Heart left ventricle (tissue), 16 donors: ENCODE data around the gene TTC33. TPM values are rescaled to one million over a fixed set of nuclear protein-coding genes. Genes with fewer than 3 reads are reported as not detected.

ENCODE experiments used
- ATAC-seq, 4 donors: fragments of 200-7000 bp; cut with Tn5 transposase; one replicate each; pipeline ENCODE4 v1.9.1; 2020 to 2022; ENCODE audit warnings: moderate library complexity in 4 of 4, mild to moderate bottlenecking in 3 of 4, moderate number of reproducible peaks in 1 of 4
- DNase-seq, 5 donors: peaks; one replicate each; pipeline ENCODE4 v3.0.0-alpha.2; 2020
- H3K27ac ChIP-seq, 12 donors: fragments of 200-600 bp; sonication (generic) in 4 of 12; one replicate each; pipeline versions ENCODE4 v1.5.0 to v1.8.0; 2016 to 2022; ENCODE audit warnings: mild to moderate bottlenecking in 2 of 12
- H3K27me3 ChIP-seq, 9 donors: fragments of 200-600 bp; sonication (generic) in 2 of 9; one replicate each; pipeline versions ENCODE4 v1.5.1 to v1.8.0; 2016 to 2022; ENCODE audit warnings: mild to moderate bottlenecking in 3 of 9
- H3K36me3 ChIP-seq, 9 donors: fragments of 200-600 bp; sonication (generic) in 2 of 9; one replicate each; pipeline versions ENCODE4 v1.5.0 to v1.8.0; 2018 to 2022; ENCODE audit warnings: mild to moderate bottlenecking in 2 of 9
- H3K4me1 ChIP-seq, 12 donors: fragments of 200-600 bp; sonication (generic) in 4 of 12; one replicate each; pipeline versions ENCODE4 v1.5.0 to v1.8.0; 2016 to 2022; ENCODE audit warnings: mild to moderate bottlenecking in 3 of 12
- H3K4me3 ChIP-seq, 12 donors: fragments of 200-600 bp; sonication (generic) in 4 of 12; one replicate each; pipeline versions ENCODE4 v1.5.0 to v1.8.0; 2017 to 2022; ENCODE audit warnings: mild to moderate bottlenecking in 9 of 12, moderate library complexity in 4 of 12
- H3K9me3 ChIP-seq, 12 donors: fragments of 200-600 bp; sonication (generic) in 4 of 12; one replicate each; pipeline versions ENCODE4 v1.5.0 to v1.8.0; 2016 to 2022; ENCODE audit warnings: mild to moderate bottlenecking in 1 of 12
- CTCF ChIP-seq, 12 donors: fragments of 200-600 bp; sonication (generic) in 4 of 12; IDR thresholded peaks; one replicate each; pipeline versions ENCODE4 v1.5.0 to v1.8.0; 2018 to 2022; ENCODE audit warnings: antibody characterized with exemption in 12 of 12, mild to moderate bottlenecking in 5 of 12
- POLR2A ChIP-seq, 2 donors: fragments of 450-650 bp; IDR thresholded peaks; one replicate each; pipeline ENCODE4 v1.6.1; 2017; ENCODE audit warnings: antibody characterized with exemption in 2 of 2, mild to moderate bottlenecking in 2 of 2, moderate library complexity in 2 of 2
- WGBS, 4 donors: extraction: QIAGEN DNeasy Blood & Tissue Kit in 2 of 4; methylation state at CpG; one replicate each; pipeline versions ENCODE4 v1.1.5 to v1.1.7; 2013 to 2018; 5-methylcytosine and 5-hydroxymethylcytosine counted together
- intact Hi-C, 10 donors: fragments of 100-400 bp; cut with DNase I; formaldehyde crosslinking; loops; one replicate each; pipeline versions ENCODE4 v1.11.1 to v1.14.2; 2022
- polyA plus RNA-seq, 2 donors: library from polyadenylated mRNA; stranded (reverse); fragments of 200-250 nt; gene quantifications; one replicate each; pipeline ENCODE4 v1.2.3, GENCODE V29; 2013
- total RNA-seq, 9 donors: library from RNA; depleted of rRNA in 2 of 9; stranded (reverse); fragments of >200 nt in 2 of 9; fragmentation: NEBNext Ultra II Directional in 3 of 9; extraction: Animal tissue kit (Norgen Biotek cat#: 25700) in 3 of 9; gene quantifications; one replicate each; pipeline versions ENCODE4 v1.1.0 to v1.2.4, GENCODE V29; 2016 to 2023
- donor health status: ischemic (EF 13 %, LVEDD 7.1; RV severe dilation, severe dysfunction).
- donor health status: healthy with polysubstance abuse.
- donor health status: DM: no; HTN: yes; CAD: no.
- donor health status: DM: no; HTN: no; CAD: no.
- donor health status: ischemic (EF 25% LVEDD 6.9; RV normal size, moderate dysfunction).
- donor health status: ischemic (EF 25% LVEDD 5.7; RV mildly dilated, moderate dysfunction).
- donor health status: healthy.
- donor health status: DM: yes; HTN: yes; CAD: no.
- donor health status: ischemic (EF 35%, LVEDD 5.7; RV mildly dilated, moderate dysfunction).
- donor health status: nonischemic (EF 11% LVEDD 7.7; RV severe dilation, severe dysfunction).
- donor health status: DM: yes; HTN: yes; CAD: no.
- donor health status: PGD.
- donor health status: ischemic (EF 29% LVEDD 5.4; RV normal size, mild dysfunction).
- donor health status: nonischemic (EF 23%, LVEDD 6.1; RV moderate dilation, normal function).

TTC33 gene
- total and polyA plus RNA-seq, 11 donors, result 5.6 to 20.0 (median 14.2) TPM

GRCh38 chr5:40555886-40556285 lies 199.9 kb downstream of the TTC33 start:
- ATAC-seq, result no peak
- H3K36me3 ChIP-seq, result no peaks in the 10 kb centered on the region
- intact Hi-C loops, result no loop called here
- DNase-seq, result no peak
- peaks cover 0 to 15% (median 0%) of the 10 kb centered on the region in 12 donors for H3K4me1 ChIP-seq
- H3K9me3 ChIP-seq, result peaks cover 0 to 1% (median 0%) of the 10 kb centered on the region in 12 donors
- H3K4me3 ChIP-seq, result no peak overlapping the region
- H3K27me3 ChIP-seq, result no peaks in the 10 kb centered on the region
- no peak overlapping the region for H3K27ac ChIP-seq
- no peak for TF ChIP-seq POLR2A (IDR thresholded peaks at IDR 0.05)
- TF ChIP-seq CTCF (IDR thresholded peaks at IDR 0.05), result no peak
- WGBS, 4 donors, result 77 to 87% (median 80%) methylated on average over 1 of the region's 1 CpG

GRCh38 chr5:40554813-40555212 lies 200.9 kb downstream of the TTC33 start:
- Histone ChIP-seq H3K27me3 (no peaks in the 10 kb centered on the region), H3K4me3 (no peak overlapping the region), H3K27ac (no peak overlapping the region), H3K9me3 (no peaks in the 10 kb centered on the region), H3K36me3 (no peaks in the 10 kb centered on the region), H3K4me1 (peaks cover 0 to 15% (median 0%) of the 10 kb centered on the region in 12 donors)
- TF ChIP-seq POLR2A (IDR thresholded peaks at IDR 0.05) (no peak), CTCF (IDR thresholded peaks at IDR 0.05) (no peak)
- DNase-seq (no peak), ATAC-seq (no peak)
- WGBS, 4 donors, result 79 to 91% (median 83%) methylated on average over 1 of the region's 1 CpG
- intact Hi-C loops, result no loop called here

- peaks cover 0 to 15% (median 0%) of the 10 kb centered on the region in 12 donors for H3K4me1 ChIP-seq
- no peak overlapping the region for H3K27ac ChIP-seq
- DNase-seq (no peak), ATAC-seq (no peak)
- no peaks in the 10 kb centered on the region for H3K36me3 ChIP-seq
- 91 to 100% (median 96%) methylated on average over 1 of the region's 1 CpG for WGBS, 4 donors
- no peak overlapping the region for H3K4me3 ChIP-seq
- TF ChIP-seq POLR2A (IDR thresholded peaks at IDR 0.05), result no peak
- H3K27me3 ChIP-seq, result no peaks in the 10 kb centered on the region
- intact Hi-C loops, result no loop called here
- H3K9me3 ChIP-seq, result no peaks in the 10 kb centered on the region
Measured at GRCh38 chr5:40554054-40554453, 201.7 kb downstream of the TTC33 start.

- H3K9me3 ChIP-seq, result no peaks in the 10 kb centered on the region
- no peak for TF ChIP-seq POLR2A (IDR thresholded peaks at IDR 0.05)
- TF ChIP-seq CTCF (IDR thresholded peaks at IDR 0.05), result no peak
- 63 to 92% (median 72%) methylated on average over 3 of the region's 3 CpGs for whole genome bisulfite sequencing, 4 donors
- H3K4me3 ChIP-seq, result no peak overlapping the region
- intact Hi-C loops, result no loop called here
- no peaks in the 10 kb centered on the region for H3K36me3 ChIP-seq
- ATAC-seq (no peak), DNase-seq (no peak)
- H3K27me3 ChIP-seq, result no peaks in the 10 kb centered on the region
- H3K27ac ChIP-seq, result no peak overlapping the region
- H3K4me1 ChIP-seq, result peaks cover 0 to 15% (median 0%) of the 10 kb centered on the region in 12 donors
Measured at GRCh38 chr5:40552981-40553380, 202.8 kb downstream of the TTC33 start.
